HUES64 (cell line): ENCODE measurements around the gene FOXA1. TPM values are rescaled to one million over a fixed set of nuclear protein-coding genes. Genes with fewer than 3 reads are reported as not detected.

Experiments
- H3K27ac ChIP-seq: 2 replicates; pipeline ENCODE4 v1.7.0; 2013; ENCODE audit warnings: low read depth, low read length, inconsistent platforms
- H3K27me3 ChIP-seq: 2 replicates; pipeline ENCODE4 v1.6.1; 2013; ENCODE audit warnings: mild to moderate bottlenecking, low read length; ENCODE audit not compliant: insufficient read depth
- H3K36me3 ChIP-seq: 2 replicates; pipeline ENCODE4 v1.6.1; 2013; ENCODE audit warnings: mild to moderate bottlenecking, low read length; ENCODE audit not compliant: insufficient read depth
- H3K4me1 ChIP-seq: 2 replicates; pipeline ENCODE4 v1.6.1; 2013; ENCODE audit warnings: mild to moderate bottlenecking, low read length, moderate library complexity; ENCODE audit not compliant: insufficient read depth
- H3K4me3 ChIP-seq: 2 replicates; pipeline ENCODE4 v1.5.1; 2013; ENCODE audit warnings: mild to moderate bottlenecking, low read length, moderate library complexity
- H3K9ac ChIP-seq: 2 replicates; pipeline ENCODE4 v1.6.1; 2013; ENCODE audit warnings: mild to moderate bottlenecking, low read depth, low read length
- H3K9me3 ChIP-seq: 2 replicates; pipeline ENCODE4 v1.6.1; 2013; ENCODE audit warnings: low read depth, low read length; ENCODE audit not compliant: insufficient read depth
- WGBS: fragments of 150-250, 120-280 bp; methylation state at CpG from one replicate; pipeline ENCODE4 v1.1.7; 2013; ENCODE audit warnings: missing lambda C conversion rate; 5-methylcytosine and 5-hydroxymethylcytosine counted together
- polyA plus RNA-seq, 2 experiments: library from polyadenylated mRNA; stranded (reverse); fragments of 50-300 nt; gene quantifications; one replicate each; pipeline ENCODE4 v1.2.3, GENCODE V29; 2013

Gene FOXA1
- polyA plus RNA-seq (2013, experiment 1 of 2): 0.60 TPM
- 0.82 TPM for polyA plus RNA-seq (2013, experiment 2 of 2)

DNA sequence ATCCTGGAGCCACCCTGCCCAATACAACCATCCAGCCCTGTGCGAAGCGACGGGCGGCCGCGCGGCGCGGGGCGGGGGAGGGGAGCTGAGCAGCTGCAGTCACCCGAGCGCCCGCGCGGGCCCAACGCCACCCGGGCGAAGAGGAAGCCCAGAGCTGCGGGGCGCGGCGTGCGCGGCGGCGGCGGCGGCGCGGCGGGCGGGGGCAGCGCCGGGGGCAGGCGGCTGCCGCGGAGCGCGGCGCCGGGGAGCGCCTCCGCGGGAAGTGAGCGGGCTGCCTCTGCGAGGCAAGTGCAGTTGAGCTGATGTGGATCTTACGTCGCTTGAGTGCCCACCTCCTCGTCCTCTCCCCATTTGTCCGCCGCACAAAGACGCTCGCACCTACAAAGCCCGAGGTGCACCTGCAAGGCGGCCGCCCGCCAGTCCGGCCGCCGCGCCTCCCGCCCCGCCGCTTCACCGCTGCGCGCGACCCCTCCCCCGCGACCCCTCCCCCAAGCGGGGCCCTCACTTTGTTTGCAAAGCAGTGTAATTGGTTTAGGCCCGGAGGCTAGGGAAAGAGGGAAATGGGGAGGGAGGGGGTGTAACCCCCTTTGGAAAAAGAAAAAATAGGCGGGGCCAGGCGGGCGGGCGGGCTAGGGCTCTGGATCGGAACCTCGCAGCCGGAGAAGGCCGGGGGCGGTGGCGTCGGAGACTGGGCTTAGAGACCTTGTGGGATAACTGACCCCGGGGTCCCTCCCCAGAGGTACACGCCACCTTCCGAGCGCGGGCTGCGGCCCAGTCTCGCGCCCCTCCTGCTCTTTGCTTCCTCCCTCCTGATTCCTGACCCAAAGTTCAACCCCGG is at the start of gene FOXA1, which contains the start of gene TTC6:
TSS of gene FOXA1 (minus strand) at position 279 of the 838 bp plus-strand sequence. CDS start at position 2, 277 bp downstream.
TSS of gene TTC6 (plus strand) at position 659 of the 838 bp plus-strand sequence. CDS start 26,436 bp downstream, outside the sequence.
- no peak within 1 kb of the TSS for H3K27ac ChIP-seq
- peaks cover 13% of the 10 kb centered on the region; the same call in 1 of the 2 replicates for H3K4me1 ChIP-seq
- no peaks in the 10 kb centered on the region for H3K9me3 ChIP-seq
- WGBS: under 1% methylated on average over 92 of the region's 92 CpGs
- H3K27me3 ChIP-seq: peaks cover 99% of the 10 kb centered on the region
- H3K9ac ChIP-seq: no peak within 1 kb of the TSS
- no peaks in the 10 kb centered on the region for H3K36me3 ChIP-seq
- H3K4me3 ChIP-seq: peak within 1 kb of the TSS; percentile 48

DNA sequence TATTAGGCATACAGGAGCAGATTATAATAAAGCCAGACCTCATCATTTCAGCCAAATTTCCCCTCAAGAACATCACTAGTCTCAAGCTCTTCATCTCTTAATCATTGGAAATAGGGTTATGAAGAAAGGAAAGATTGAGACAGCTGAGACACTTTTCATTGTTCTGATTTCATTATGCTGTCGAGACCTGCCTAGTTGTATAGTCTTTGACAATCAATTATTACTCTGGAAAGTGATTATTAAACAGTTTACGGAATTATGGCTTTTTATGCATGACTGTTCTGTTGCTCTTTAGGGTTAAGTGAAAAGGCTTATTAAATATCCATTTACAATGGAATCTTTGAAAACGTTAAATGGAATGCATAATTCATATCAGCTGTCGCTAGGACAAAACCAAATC is 48.7 kb upstream of the FOXA1 start:
- Histone ChIP-seq H3K9me3 (no peaks in the 10 kb centered on the region), H3K9ac (no peak overlapping the region), H3K36me3 (no peaks in the 10 kb centered on the region), H3K4me1 (no peaks in the 10 kb centered on the region), H3K27me3 (no peaks in the 10 kb centered on the region), H3K27ac (no peak overlapping the region), H3K4me3 (no peak overlapping the region)
- 91% methylated on average over 3 of the region's 4 CpGs for WGBS

DNA sequence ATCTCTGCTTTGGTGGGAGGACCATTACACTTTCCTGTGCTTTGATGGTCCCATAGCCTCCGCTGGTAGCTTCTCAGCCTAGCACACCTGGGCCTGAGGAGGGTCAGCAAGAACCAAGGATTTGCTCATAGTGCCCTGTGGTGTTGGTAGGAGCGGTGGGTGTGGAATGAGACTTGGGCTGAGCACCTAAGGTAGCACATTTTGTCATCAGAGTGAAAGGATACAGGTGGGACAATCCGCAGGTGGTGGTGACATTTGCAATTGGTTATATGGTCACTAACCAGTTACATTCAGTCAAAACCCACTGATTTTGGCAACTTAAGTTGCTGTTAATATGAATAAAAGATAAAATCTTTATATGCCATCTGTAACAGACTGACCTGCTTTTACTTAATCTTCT is 47.1 kb upstream of the FOXA1 start:
- H3K27me3 ChIP-seq: no peaks in the 10 kb centered on the region
- H3K4me3 ChIP-seq: no peak overlapping the region
- no peaks in the 10 kb centered on the region for H3K9me3 ChIP-seq
- H3K36me3 ChIP-seq: no peaks in the 10 kb centered on the region
- 88% methylated on average over 2 of the region's 3 CpGs for WGBS
- no peak overlapping the region for H3K9ac ChIP-seq
- H3K27ac ChIP-seq: no peak overlapping the region
- H3K4me1 ChIP-seq: no peaks in the 10 kb centered on the region

DNA sequence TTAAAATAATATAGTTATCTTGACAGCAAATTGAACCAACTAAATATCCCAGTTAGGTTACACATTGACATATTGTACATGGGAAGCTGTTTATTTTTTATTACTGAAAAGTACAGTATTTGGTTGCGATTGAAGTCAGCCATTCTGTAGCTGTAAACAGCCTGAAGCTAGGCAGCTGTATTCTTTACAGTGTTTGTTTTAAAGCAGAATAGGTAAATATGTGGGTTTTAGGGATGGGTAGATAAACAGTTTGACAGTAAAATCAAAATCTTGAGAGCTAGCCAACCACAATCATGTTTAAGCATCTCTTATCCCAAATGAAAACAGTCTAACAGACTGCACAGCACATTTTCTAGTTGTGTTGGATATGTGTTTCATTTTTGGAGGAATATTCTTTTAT is 46.1 kb upstream of the FOXA1 start:
- Histone ChIP-seq H3K9me3 (no peaks in the 10 kb centered on the region), H3K27ac (no peak overlapping the region), H3K4me1 (no peaks in the 10 kb centered on the region), H3K27me3 (no peaks in the 10 kb centered on the region), H3K9ac (no peak overlapping the region), H3K36me3 (no peaks in the 10 kb centered on the region), H3K4me3 (no peak overlapping the region)
- WGBS: 93% methylated on average over 1 of the region's 1 CpG

DNA sequence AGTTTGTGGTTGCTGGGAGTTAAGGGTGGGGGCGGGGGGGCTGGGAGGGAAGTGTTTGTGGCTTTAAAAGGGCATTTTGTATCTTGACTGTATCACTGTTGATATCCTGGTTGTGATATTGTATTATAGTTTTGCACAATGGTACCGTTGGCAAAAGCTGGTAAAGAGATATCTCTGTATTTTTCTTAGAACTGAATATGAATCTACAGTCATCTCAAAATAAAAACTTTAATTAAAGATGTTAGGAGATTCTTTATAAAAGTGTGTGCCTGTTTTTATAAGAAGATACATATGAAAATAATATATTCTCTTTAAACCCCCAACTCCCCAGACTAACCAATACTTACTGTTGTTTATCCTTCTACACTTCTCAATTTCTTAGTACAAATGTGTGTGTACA is 43.5 kb upstream of the FOXA1 start:
- H3K27me3 ChIP-seq: no peaks in the 10 kb centered on the region
- no peaks in the 10 kb centered on the region for H3K36me3 ChIP-seq
- no peaks in the 10 kb centered on the region for H3K4me1 ChIP-seq
- no peak overlapping the region for H3K4me3 ChIP-seq
- H3K9ac ChIP-seq: no peak overlapping the region
- H3K27ac ChIP-seq: no peak overlapping the region
- 80% methylated on average over 2 of the region's 2 CpGs for WGBS
- no peaks in the 10 kb centered on the region for H3K9me3 ChIP-seq

DNA sequence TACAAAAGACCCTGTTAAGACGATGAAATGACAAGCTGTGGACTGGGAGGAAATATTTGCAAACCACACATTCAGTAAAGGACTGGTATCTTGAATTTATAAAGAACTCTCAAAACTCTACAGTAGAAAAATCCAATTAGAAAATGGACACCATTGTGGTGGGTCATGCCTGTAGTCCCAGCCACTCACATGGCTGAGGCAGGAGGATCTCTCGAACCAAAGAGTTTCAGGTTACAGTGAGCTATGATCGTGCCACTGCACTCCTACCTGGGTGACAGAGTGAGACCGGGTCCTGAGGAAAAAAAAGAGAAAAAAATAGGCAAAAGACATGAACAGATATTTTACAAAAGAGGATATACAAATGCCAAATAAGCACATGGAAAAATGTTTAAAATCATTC is 42.3 kb upstream of the FOXA1 start:
- WGBS: 75% methylated on average over 3 of the region's 4 CpGs
- no peak overlapping the region for H3K27ac ChIP-seq
- no peak overlapping the region for H3K9ac ChIP-seq
- H3K4me3 ChIP-seq: no peak overlapping the region
- no peaks in the 10 kb centered on the region for H3K27me3 ChIP-seq
- H3K4me1 ChIP-seq: no peaks in the 10 kb centered on the region
- no peaks in the 10 kb centered on the region for H3K9me3 ChIP-seq
- no peaks in the 10 kb centered on the region for H3K36me3 ChIP-seq

DNA sequence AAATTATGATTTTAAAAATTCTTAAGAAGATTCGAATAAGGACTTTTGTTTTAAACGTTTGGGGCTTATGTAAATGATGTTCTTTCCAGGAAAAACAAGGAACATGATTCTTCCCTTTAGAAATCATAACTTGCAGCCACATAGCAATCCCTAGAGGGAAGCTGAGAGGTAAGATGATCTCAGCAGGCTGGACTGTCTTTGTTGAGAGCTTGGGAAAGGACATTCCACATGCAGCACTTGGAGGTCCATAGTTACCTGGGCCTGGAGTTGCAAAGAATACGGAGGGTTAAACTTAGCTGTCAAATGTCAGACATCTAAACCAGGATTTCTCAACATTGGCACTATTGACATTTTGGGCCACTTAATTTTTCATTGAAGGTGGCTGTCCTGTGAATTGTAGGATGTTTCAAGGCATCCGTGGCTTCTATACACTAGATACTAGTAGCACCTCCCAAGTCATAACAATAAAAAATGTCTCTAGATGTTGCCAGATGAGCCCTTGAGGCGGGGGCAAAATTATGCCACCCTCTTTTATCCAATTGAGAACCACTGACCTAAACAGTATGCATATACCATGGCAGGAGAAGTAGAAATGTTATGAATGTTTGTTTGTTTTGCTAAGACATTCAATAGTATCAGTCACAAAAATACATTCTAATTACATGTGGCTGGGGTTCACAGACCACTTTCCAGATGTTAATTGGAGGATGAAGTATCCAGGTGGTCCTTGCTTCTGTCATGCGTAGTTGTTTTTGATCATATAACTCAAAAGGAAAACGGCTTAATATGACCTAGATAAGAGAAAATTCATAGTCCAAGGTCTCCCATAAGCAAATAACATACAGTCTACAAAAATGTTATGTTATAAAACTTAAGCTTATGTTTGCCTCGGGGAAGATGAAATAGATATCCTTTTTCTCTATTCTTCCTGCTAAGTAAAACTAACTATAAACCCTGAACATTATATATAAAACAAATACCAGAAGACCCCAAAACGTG is 30.8 kb upstream of the FOXA1 start:
- no peaks in the 10 kb centered on the region for H3K36me3 ChIP-seq
- H3K4me3 ChIP-seq: no peak overlapping the region
- H3K9me3 ChIP-seq: no peaks in the 10 kb centered on the region
- peaks cover 44% of the 10 kb centered on the region for H3K27me3 ChIP-seq
- no peak overlapping the region for H3K9ac ChIP-seq
- H3K4me1 ChIP-seq: no peaks in the 10 kb centered on the region
- 84% methylated on average over 9 of the region's 9 CpGs for WGBS
- no peak overlapping the region for H3K27ac ChIP-seq

DNA sequence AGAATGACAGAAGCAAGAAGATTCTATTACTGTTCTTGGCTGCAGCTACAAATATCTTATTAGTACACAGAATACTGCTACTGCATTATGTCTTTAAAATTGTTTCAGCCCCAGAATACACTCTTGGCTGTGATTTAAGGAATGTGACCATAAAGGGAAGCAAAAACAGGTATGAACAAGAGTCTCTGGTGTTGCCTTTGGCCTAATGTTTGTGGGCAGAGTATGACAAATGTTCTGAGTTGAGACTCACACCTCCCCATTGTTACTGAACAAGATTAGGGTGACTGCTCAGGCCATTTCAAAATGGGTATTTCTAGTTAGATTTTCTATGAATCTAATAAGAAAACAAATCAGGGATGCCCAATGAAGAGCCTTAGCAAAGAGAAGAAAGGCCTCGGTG is 28.9 kb upstream of the FOXA1 start:
- Histone ChIP-seq H3K27ac (no peak overlapping the region), H3K9me3 (no peaks in the 10 kb centered on the region), H3K4me1 (no peaks in the 10 kb centered on the region), H3K4me3 (no peak overlapping the region), H3K36me3 (no peaks in the 10 kb centered on the region), H3K9ac (no peak overlapping the region), H3K27me3 (peaks cover 63% of the 10 kb centered on the region)
- 97% methylated on average over 1 of the region's 1 CpG for WGBS

DNA sequence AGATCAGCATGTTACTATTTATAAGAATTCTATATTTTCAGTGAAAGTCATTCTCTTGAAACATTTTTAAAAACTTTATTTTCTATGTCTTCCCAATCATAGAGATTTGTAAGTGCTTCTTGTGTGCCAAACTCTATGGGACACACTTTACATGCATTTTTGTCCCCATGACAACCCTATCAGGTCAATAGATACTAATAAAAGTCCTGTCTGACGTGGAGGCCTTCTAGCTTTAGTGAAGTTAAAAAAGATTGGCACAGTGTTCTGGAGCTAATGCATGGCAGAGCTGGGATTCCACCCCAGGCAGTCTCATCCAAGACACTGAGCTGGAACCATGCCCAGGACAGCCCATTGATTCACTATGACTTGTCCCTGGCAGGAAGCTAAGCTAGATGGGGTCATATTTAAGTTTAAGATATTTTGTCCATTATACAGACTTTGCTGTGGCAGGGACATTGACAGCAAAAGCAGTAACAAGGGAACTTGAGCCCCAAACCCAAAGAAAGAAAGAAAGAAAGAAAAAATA is 28.4 kb upstream of the FOXA1 start:
- H3K4me1 ChIP-seq: no peaks in the 10 kb centered on the region
- WGBS: 94% methylated on average over 1 of the region's 1 CpG
- H3K27me3 ChIP-seq: peaks cover 64% of the 10 kb centered on the region

DNA sequence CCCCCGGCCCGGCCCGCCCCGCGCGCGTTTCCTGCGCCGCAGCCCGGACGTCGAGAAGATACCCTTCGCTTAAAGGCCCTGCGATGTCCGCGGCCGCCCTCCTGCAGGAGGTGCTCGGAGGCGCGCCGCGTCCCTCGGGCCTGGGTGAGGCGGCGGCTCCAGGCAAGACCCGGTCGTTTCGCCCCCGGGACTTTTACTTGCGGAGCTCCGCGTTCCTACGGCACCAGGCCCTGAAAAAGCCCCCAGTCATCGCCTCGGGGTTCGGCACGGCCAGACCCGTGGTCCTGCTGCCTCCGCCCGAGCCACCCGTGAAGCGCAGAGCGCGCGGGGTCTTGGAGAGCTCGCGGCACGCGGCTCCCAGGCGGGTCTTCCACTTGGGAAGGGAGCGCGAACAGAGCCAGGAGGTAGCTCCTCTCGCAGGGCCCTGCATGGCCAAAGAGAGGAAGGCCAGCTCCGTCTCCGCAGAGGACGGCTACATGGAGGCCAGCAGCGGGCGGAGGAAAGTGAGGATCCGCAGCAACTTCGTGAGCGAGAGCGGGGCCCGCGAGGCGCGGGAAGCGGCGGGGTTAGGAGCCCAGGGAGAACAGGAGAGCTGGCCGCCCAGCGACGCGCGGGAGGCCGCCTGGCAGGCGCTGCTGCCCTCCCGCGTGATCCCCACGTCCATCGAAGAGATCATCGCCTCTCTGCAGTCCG is 27.3 kb upstream of the FOXA1 start:
- H3K4me3 ChIP-seq: peak overlapping the region; percentile 50
- H3K27ac ChIP-seq: no peak overlapping the region
- no peaks in the 10 kb centered on the region for H3K4me1 ChIP-seq
- peaks cover 64% of the 10 kb centered on the region for H3K27me3 ChIP-seq
- H3K9ac ChIP-seq: peak overlapping the region; percentile 36; the same call in 1 of the 2 replicates
- no peaks in the 10 kb centered on the region for H3K9me3 ChIP-seq
- WGBS: 3% methylated on average over 81 of the region's 81 CpGs
- no peaks in the 10 kb centered on the region for H3K36me3 ChIP-seq

More for the DNA sequence above, 28.4 kb upstream of the FOXA1 start:
- no peak overlapping the region for H3K9ac ChIP-seq
- no peak overlapping the region for H3K27ac ChIP-seq
- H3K4me3 ChIP-seq: no peak overlapping the region
- no peaks in the 10 kb centered on the region for H3K9me3 ChIP-seq
- H3K36me3 ChIP-seq: no peaks in the 10 kb centered on the region
